SU-DHL-6 (cell line): ENCODE data around the gene SH2D5.

Source experiments
- H2AFZ ChIP-seq: fragments of 200-600 bp; sonication (generic); 2 replicates; pipeline ENCODE4 v1.6.1; 2014; ENCODE audit warnings: low read depth, mild to moderate bottlenecking, moderate library complexity, mixed read lengths, antibody characterized with exemption, low read length; ENCODE audit not compliant: severe bottlenecking
- H3F3A ChIP-seq: fragments of 200-600 bp; shearing (Covaris generic); 2 replicates; pipeline ENCODE4 v1.6.0; 2016; ENCODE audit warnings: antibody characterized with exemption, mild to moderate bottlenecking; ENCODE audit not compliant: insufficient read depth
- H3K27ac ChIP-seq: fragments of 200-600 bp; sonication (generic); 2 replicates; pipeline ENCODE4 v1.5.1; 2016; ENCODE audit warnings: low read depth, mild to moderate bottlenecking, low read length, moderate library complexity, mixed read lengths
- H3K27me3 ChIP-seq: fragments of 200-600 bp; sonication (generic), shearing (Covaris generic); 2 replicates; pipeline ENCODE4 v1.6.0; 2014; ENCODE audit warnings: mild to moderate bottlenecking, low read length
- H3K36me3 ChIP-seq: fragments of 200-600 bp; sonication (generic); 2 replicates; pipeline ENCODE4 v1.6.1; 2014; ENCODE audit warnings: mild to moderate bottlenecking, low read length, mixed read lengths
- H3K4me2 ChIP-seq: fragments of 300-600, 200-600 bp; shearing (Covaris generic), sonication (generic); 2 replicates; pipeline ENCODE4 v1.6.0; 2014; ENCODE audit warnings: low read length, low read depth, mild to moderate bottlenecking; ENCODE audit not compliant: poor library complexity, severe bottlenecking
- H3K4me3 ChIP-seq: fragments of 200-600 bp; sonication (generic); 2 replicates; pipeline ENCODE4 v1.5.1; 2014; ENCODE audit warnings: antibody characterized with exemption, low read length, mild to moderate bottlenecking, mixed read lengths; ENCODE audit not compliant: insufficient read depth, poor library complexity, severe bottlenecking
- H3K79me2 ChIP-seq: fragments of 200-600 bp; sonication (generic); 2 replicates; pipeline ENCODE4 v1.6.1; 2014; ENCODE audit warnings: mild to moderate bottlenecking, low read length, moderate library complexity; ENCODE audit not compliant: insufficient read depth
- H3K9ac ChIP-seq: fragments of 200-600 bp; sonication (generic); 2 replicates; pipeline ENCODE4 v1.7.0; 2014; ENCODE audit warnings: mild to moderate bottlenecking, low read length
- H3K9me2 ChIP-seq: fragments of 200-600 bp; sonication (generic); replicated peaks from 2 replicates; pipeline ENCODE4 v1.6.1; 2014; ENCODE audit warnings: low read length; ENCODE audit not compliant: insufficient read depth
- H3K9me3 ChIP-seq: fragments of 200-600 bp; sonication (generic); 2 replicates; pipeline ENCODE4 v1.6.1; 2014; ENCODE audit warnings: low read length, mixed read lengths; ENCODE audit not compliant: insufficient read depth
- H4K20me1 ChIP-seq: fragments of 200-600 bp; sonication (generic); 2 replicates; pipeline ENCODE4 v1.6.1; 2014; ENCODE audit warnings: low read depth, mild to moderate bottlenecking, antibody characterized with exemption, low read length, moderate library complexity, mixed read lengths
- EZH2phosphoT487 ChIP-seq: fragments of 200-600 bp; sonication (generic), shearing (Covaris generic); conservative IDR thresholded peaks from 2 replicates; pipeline ENCODE4 v1.6.1; 2018; ENCODE audit warnings: mild to moderate bottlenecking, antibody characterized with exemption, low read length, moderate library complexity, mixed read lengths
- TF ChIP-seq, protein P1 (sequence below): fragments of 200-600 bp; sonication (generic); IDR thresholded peaks from one replicate; pipeline ENCODE4 v1.5.1; 2017; ENCODE audit warnings: antibody characterized with exemption, mild to moderate bottlenecking, low read length, moderate library complexity; ENCODE audit not compliant: insufficient read depth, poor library complexity, severe bottlenecking

The SH2D5 gene

DNA sequence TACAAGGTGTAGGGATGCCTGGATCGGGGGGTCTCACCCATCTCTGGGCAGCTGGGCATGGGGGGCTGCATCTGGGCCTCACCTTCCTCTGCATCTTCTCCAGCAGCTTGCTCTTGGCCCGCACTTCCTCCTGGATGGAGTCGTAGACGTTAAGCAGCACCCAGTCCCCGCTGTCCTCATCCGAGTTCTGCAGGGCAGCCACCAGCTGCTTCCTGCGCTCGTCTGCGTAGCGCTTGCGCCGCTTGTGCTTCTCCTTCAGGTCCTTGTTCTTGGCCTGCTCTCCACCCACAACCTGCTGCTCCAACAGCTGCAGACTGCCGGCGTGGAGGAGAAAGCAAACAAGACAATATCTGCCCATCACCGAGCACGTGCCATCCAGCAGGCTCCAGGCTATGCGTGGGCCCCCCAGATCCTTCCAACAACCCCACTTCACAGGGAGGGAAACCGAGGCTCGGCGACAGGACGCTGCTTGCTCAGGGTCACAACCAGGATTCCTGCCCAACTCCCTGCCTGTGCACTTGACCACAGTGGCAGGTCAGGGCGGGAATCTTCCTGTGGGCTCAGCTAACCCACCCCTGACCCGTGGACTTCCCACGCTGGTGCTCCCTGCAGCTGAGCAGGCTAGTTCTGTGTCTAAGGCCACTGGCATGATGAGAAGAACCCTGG, 49.8 kb downstream of the SH2D5 start:
- no peaks in the 10 kb centered on the region for H3K36me3 ChIP-seq
- H3K9me3 ChIP-seq: 0 out of 2 replicates have a peak, but pooled peaks cover 3% of the 10 kb centered on the region
- H3K4me2 ChIP-seq: no peak overlapping the region
- TF ChIP-seq, protein P1, sequence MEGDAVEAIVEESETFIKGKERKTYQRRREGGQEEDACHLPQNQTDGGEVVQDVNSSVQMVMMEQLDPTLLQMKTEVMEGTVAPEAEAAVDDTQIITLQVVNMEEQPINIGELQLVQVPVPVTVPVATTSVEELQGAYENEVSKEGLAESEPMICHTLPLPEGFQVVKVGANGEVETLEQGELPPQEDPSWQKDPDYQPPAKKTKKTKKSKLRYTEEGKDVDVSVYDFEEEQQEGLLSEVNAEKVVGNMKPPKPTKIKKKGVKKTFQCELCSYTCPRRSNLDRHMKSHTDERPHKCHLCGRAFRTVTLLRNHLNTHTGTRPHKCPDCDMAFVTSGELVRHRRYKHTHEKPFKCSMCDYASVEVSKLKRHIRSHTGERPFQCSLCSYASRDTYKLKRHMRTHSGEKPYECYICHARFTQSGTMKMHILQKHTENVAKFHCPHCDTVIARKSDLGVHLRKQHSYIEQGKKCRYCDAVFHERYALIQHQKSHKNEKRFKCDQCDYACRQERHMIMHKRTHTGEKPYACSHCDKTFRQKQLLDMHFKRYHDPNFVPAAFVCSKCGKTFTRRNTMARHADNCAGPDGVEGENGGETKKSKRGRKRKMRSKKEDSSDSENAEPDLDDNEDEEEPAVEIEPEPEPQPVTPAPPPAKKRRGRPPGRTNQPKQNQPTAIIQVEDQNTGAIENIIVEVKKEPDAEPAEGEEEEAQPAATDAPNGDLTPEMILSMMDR: no peak
- TF ChIP-seq EZH2phosphoT487: no peak
- no peak overlapping the region for H3K9ac ChIP-seq
- H3K27ac ChIP-seq: no peak overlapping the region
- H3K4me3 ChIP-seq: no peak overlapping the region
- no peaks in the 10 kb centered on the region for H3K79me2 ChIP-seq
- H2AFZ ChIP-seq: no peak overlapping the region
- H4K20me1 ChIP-seq: no peaks in the 10 kb centered on the region
- no peaks in the 10 kb centered on the region for H3K27me3 ChIP-seq
- H3K9me2 ChIP-seq: no peaks in the 10 kb centered on the region
- H3F3A ChIP-seq: no peaks in the 10 kb centered on the region

DNA sequence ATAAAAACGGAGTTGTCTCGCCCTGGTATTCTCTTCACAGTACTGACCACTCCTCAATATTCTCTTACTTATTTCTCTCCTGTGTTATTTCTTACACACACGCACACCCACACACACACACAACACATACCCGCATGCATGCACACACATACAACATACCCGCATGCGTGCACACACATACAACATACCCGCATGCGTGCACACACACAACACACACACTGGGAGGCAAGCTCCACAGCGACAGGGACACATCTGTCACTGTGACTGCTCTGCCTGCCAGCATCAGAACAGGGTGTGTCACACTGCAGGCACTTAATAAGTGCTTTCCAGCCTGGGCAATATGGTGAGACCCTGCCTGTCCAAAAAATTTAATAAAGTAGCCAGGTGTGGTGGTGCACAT, 50.5 kb downstream of the SH2D5 start:
- Histone ChIP-seq H3K36me3 (no peaks in the 10 kb centered on the region), H3K9ac (no peak overlapping the region), H2AFZ (no peak overlapping the region), H3K27ac (no peak overlapping the region), H3K79me2 (no peaks in the 10 kb centered on the region), H3K27me3 (no peaks in the 10 kb centered on the region), H3K9me3 (0 out of 2 replicates have a peak, but pooled peaks cover 3% of the 10 kb centered on the region), H3K4me3 (no peak overlapping the region), H3K9me2 (no peaks in the 10 kb centered on the region), H4K20me1 (no peaks in the 10 kb centered on the region), H3K4me2 (no peak overlapping the region), H3F3A (no peaks in the 10 kb centered on the region)
- TF ChIP-seq, protein P1: no peak
- no peak for TF ChIP-seq EZH2phosphoT487

DNA sequence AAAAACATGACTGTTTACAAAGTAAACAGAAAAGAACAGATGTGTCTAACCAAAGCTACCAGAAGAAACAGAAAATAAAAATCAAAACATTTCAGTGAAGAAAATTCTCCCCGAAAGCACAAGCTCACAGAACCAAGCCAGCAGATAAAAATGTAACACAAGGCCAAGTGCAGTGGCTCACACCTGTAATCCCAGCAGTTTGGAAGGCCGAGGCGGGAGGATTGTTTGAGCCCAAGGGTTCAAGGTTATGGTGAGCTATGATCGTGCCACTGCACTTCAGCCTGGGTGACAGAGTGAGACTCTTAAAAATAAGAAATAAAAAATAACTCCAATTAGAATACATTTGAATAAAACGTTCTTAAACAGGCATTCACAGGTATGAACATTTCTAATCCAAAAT, 52.2 kb downstream of the SH2D5 start:
- H3K4me3 ChIP-seq: no peak overlapping the region
- no peak for TF ChIP-seq EZH2phosphoT487
- TF ChIP-seq, protein P1: no peak
- H3K4me2 ChIP-seq: no peak overlapping the region
- no peaks in the 10 kb centered on the region for H3K79me2 ChIP-seq
- no peaks in the 10 kb centered on the region for H3K9me2 ChIP-seq
- H3K27ac ChIP-seq: no peak overlapping the region
- no peak overlapping the region for H3K9ac ChIP-seq
- no peak overlapping the region for H2AFZ ChIP-seq
- no peaks in the 10 kb centered on the region for H3F3A ChIP-seq
- H3K9me3 ChIP-seq: 0 out of 2 replicates have a peak, but pooled peaks cover 3% of the 10 kb centered on the region
- H3K36me3 ChIP-seq: no peaks in the 10 kb centered on the region
- H3K27me3 ChIP-seq: no peaks in the 10 kb centered on the region
- no peaks in the 10 kb centered on the region for H4K20me1 ChIP-seq
